OCI-LY1 (cell line): ENCODE measurements around the gene PKNOX2.

Experiments
- EZH2 ChIP-seq: fragments of 200-600 bp; sonication (generic), shearing (Covaris generic); IDR thresholded peaks from 2 replicates; pipeline ENCODE4 v1.8.0; 2017; ENCODE audit warnings: borderline replicate concordance, mixed run types, mild to moderate bottlenecking, antibody characterized with exemption, low read length, moderate library complexity, mixed read lengths
- TF ChIP-seq, protein P1 (sequence below): fragments of 200-600 bp; sonication (generic), shearing (Covaris generic); IDR thresholded peaks from 2 replicates; pipeline ENCODE4 v1.5.1; 2017; ENCODE audit warnings: mild to moderate bottlenecking, antibody characterized with exemption, low read length, moderate library complexity, mixed read lengths

- TF ChIP-seq, protein P1, sequence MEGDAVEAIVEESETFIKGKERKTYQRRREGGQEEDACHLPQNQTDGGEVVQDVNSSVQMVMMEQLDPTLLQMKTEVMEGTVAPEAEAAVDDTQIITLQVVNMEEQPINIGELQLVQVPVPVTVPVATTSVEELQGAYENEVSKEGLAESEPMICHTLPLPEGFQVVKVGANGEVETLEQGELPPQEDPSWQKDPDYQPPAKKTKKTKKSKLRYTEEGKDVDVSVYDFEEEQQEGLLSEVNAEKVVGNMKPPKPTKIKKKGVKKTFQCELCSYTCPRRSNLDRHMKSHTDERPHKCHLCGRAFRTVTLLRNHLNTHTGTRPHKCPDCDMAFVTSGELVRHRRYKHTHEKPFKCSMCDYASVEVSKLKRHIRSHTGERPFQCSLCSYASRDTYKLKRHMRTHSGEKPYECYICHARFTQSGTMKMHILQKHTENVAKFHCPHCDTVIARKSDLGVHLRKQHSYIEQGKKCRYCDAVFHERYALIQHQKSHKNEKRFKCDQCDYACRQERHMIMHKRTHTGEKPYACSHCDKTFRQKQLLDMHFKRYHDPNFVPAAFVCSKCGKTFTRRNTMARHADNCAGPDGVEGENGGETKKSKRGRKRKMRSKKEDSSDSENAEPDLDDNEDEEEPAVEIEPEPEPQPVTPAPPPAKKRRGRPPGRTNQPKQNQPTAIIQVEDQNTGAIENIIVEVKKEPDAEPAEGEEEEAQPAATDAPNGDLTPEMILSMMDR: no peak
- TF ChIP-seq EZH2: no peak
Observed at GRCh38 chr11:125460275-125460674, 295.7 kb downstream of the PKNOX2 start.
